Tibial nerve (tissue), 3 donors: ENCODE data around the gene PGGHG.

Experiments used
- POLR2A ChIP-seq, 2 donors: fragments of 450-650 bp; IDR thresholded peaks; one replicate each; pipeline ENCODE4 v1.6.1; 2017; ENCODE audit warnings: antibody characterized with exemption in 2 of 2, mild to moderate bottlenecking in 2 of 2, moderate library complexity in 2 of 2
- TF ChIP-seq, protein P1 (sequence below), 5 experiments: fragments of 200-600 bp in 3 of 5; fragments of 450-650 bp in 2 of 5; sonication (generic) in 3 of 5; IDR thresholded peaks; one replicate each; pipeline ENCODE4 v1.5.1; 2016 to 2019; ENCODE audit warnings: antibody characterized with exemption in 5 of 5, mild to moderate bottlenecking in 3 of 5, moderate library complexity in 2 of 5

DNA sequence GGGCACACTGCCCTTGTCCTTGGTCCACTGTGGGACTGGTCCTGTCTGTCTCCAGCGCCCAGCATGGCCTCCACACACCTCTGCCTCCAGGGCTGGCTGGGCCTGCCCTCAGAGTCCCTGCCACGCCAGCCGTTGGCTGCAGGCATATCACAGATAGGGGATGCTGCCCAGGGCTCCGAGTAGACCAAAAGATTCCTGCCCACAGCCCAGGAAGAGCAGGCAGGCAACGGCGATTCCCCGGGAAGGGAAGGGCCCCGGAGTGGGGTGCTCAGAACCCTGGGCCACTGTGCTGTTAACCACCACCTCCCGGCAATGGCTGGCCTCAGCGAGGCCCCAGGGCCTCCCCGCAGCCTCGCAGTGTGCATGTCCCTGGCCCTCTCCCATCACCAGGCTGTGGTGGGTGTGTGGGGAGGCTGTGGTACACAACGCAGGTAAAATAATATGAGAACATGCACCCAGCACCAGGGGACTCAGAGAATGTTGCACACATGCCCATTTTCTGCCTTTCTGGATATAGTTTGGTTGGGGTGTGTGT is 8.2 kb downstream of the PGGHG start:
- no peak for TF ChIP-seq POLR2A (IDR thresholded peaks at IDR 0.05)
- TF ChIP-seq, protein P1, sequence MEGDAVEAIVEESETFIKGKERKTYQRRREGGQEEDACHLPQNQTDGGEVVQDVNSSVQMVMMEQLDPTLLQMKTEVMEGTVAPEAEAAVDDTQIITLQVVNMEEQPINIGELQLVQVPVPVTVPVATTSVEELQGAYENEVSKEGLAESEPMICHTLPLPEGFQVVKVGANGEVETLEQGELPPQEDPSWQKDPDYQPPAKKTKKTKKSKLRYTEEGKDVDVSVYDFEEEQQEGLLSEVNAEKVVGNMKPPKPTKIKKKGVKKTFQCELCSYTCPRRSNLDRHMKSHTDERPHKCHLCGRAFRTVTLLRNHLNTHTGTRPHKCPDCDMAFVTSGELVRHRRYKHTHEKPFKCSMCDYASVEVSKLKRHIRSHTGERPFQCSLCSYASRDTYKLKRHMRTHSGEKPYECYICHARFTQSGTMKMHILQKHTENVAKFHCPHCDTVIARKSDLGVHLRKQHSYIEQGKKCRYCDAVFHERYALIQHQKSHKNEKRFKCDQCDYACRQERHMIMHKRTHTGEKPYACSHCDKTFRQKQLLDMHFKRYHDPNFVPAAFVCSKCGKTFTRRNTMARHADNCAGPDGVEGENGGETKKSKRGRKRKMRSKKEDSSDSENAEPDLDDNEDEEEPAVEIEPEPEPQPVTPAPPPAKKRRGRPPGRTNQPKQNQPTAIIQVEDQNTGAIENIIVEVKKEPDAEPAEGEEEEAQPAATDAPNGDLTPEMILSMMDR (IDR thresholded peaks at IDR 0.05): no peak
